ENCODE measurements around the gene SSRP1.

SSRP1 gene

DNA sequence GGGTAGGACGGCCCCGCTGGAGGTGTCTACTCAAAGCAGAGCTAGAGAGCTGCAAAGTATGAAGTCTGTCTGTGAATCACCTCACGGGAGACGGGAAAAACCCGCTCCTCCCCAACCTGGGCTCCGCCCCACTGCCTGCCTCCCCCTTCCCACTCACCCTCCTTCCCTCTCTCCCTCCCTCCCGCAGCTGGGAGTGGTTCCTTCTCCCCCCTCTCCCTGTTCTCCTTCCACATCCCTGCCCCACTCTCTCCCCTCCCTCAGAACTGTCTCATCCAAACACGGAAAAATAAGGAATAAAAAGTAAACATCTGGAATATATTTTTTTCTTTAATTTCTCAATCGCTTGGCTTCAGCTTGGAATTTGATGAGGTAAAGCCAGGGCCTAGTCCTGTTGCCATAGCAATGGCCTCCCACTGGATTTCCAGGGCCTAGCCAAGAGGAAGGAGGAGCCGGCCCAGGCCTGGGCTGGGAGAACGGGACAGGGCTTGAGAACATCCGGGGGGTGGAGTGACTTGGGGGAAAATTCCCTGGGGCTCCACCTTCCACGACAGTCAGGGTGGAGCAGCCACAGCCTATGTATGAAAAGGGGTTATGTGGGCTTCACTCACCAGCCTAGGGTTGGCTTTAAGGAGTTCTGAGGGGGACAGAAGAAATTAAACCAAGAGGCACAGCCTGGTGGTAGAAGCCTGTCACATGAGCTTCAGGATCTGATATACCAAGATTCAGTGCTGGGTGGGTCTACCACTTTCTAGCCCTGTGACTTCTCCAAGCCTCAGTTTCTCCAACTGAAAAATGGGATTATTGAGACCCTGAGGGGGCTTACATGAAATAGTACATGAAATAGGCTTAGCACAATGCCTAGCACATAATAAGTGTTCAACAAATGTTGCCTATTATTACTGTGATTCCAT is 13.2 kb downstream of the SSRP1 start:
- peaks cover 4% of the 10 kb centered on the region; the same call in 1 of the 2 replicates for H3K79me2 ChIP-seq (ENCODE audit: insufficient read depth, low read length)
- no peak overlapping the region for H3K9ac ChIP-seq (ENCODE audit: low read depth, low read length, poor library complexity, severe bottlenecking)
- no peak overlapping the region for H2AFZ ChIP-seq (ENCODE audit: low read length)
- H3K4me3 ChIP-seq (ENCODE audit: low read length, poor library complexity, severe bottlenecking) = no peak overlapping the region
- H3K4me2 ChIP-seq (ENCODE audit: low read depth, low read length, poor library complexity, severe bottlenecking) = peak overlapping the region; percentile 71
- no peaks in the 10 kb centered on the region for H3K9me2 ChIP-seq (replicated peaks; ENCODE audit: low read depth, low read length)
- H3K36me3 ChIP-seq (ENCODE audit: insufficient read depth, low read length) = peaks cover 18% of the 10 kb centered on the region; the same call in 1 of the 2 replicates
- H3K27me3 ChIP-seq (ENCODE audit: insufficient read depth, low read length, poor library complexity, severe bottlenecking) = no peaks in the 10 kb centered on the region
- H3K4me1 ChIP-seq (ENCODE audit: insufficient read depth, low read length, poor library complexity, severe bottlenecking) = peaks cover 33% of the 10 kb centered on the region
- peaks cover 5% of the 10 kb centered on the region for H4K20me1 ChIP-seq (ENCODE audit: insufficient read depth, low read length, poor library complexity, severe bottlenecking)
- TF ChIP-seq, protein P1, sequence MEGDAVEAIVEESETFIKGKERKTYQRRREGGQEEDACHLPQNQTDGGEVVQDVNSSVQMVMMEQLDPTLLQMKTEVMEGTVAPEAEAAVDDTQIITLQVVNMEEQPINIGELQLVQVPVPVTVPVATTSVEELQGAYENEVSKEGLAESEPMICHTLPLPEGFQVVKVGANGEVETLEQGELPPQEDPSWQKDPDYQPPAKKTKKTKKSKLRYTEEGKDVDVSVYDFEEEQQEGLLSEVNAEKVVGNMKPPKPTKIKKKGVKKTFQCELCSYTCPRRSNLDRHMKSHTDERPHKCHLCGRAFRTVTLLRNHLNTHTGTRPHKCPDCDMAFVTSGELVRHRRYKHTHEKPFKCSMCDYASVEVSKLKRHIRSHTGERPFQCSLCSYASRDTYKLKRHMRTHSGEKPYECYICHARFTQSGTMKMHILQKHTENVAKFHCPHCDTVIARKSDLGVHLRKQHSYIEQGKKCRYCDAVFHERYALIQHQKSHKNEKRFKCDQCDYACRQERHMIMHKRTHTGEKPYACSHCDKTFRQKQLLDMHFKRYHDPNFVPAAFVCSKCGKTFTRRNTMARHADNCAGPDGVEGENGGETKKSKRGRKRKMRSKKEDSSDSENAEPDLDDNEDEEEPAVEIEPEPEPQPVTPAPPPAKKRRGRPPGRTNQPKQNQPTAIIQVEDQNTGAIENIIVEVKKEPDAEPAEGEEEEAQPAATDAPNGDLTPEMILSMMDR (conservative IDR thresholded peaks at IDR 0.05; ENCODE audit: low read length) = no peak
- no peak for TF ChIP-seq EZH2phosphoT487 (IDR thresholded peaks at IDR 0.05; ENCODE audit: borderline replicate concordance)
- H3F3A ChIP-seq (ENCODE audit: low read depth) = no peaks in the 10 kb centered on the region
- no peaks in the 10 kb centered on the region for H3K9me3 ChIP-seq (ENCODE audit: insufficient read depth, low read depth, low read length)

DNA sequence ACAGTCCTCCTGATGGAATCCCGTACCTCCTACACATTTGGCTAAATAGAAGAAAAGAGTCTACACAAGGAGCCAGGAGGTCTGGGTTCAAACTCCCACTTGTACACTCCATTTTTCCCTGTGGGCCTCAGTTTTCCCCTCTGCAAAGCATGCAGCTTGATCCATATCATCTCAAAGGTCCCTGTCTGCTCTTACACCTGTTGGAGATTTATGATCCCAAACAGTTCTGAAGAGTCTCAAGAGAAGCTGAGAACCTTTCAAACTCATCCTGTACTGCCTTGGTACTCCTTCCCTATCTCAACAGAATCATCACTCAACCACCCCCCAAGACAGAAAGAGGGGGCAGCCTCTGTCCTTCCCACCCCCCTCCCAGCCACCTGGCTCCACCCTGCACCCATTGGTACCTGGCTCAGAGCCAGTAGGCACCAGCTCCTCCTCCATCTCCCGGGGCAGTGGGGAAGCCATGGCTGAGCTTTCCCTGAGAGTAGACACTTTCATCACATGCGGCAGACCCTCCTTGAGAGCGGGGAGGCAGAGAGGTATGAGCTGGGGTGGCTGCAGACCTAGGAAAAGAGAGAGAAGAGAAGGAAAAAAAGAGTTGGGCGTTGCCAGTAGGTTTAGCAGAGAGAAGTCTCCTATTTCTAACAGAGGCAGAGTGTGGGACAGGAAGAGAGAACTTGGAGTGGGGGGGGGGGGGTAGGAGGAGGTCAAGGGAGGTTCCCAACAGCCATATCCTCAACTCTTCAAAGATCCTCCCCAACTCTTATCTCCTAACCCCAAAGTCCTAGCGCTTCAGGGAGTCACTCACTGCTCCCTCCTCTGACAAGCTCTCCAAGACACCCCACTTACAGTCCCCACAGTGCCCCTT is 14.1 kb downstream of the SSRP1 start:
- H3K4me3 ChIP-seq (ENCODE audit: low read length, poor library complexity, severe bottlenecking) = no peak overlapping the region
- H3K9ac ChIP-seq (ENCODE audit: low read depth, low read length, poor library complexity, severe bottlenecking) = no peak overlapping the region
- H3K36me3 ChIP-seq (ENCODE audit: insufficient read depth, low read length) = peaks cover 11% of the 10 kb centered on the region; the same call in 1 of the 2 replicates
- H3K9me3 ChIP-seq (ENCODE audit: insufficient read depth, low read depth, low read length) = no peaks in the 10 kb centered on the region
- H3F3A ChIP-seq (ENCODE audit: low read depth) = no peaks in the 10 kb centered on the region
- H3K4me2 ChIP-seq (ENCODE audit: low read depth, low read length, poor library complexity, severe bottlenecking) = peak overlapping the region; percentile 48
- no peak overlapping the region for H2AFZ ChIP-seq (ENCODE audit: low read length)
- no peaks in the 10 kb centered on the region for H3K27me3 ChIP-seq (ENCODE audit: insufficient read depth, low read length, poor library complexity, severe bottlenecking)
- H3K9me2 ChIP-seq (replicated peaks; ENCODE audit: low read depth, low read length) = no peaks in the 10 kb centered on the region
- H3K4me1 ChIP-seq (ENCODE audit: insufficient read depth, low read length, poor library complexity, severe bottlenecking) = peaks cover 33% of the 10 kb centered on the region
- H4K20me1 ChIP-seq (ENCODE audit: insufficient read depth, low read length, poor library complexity, severe bottlenecking) = peaks cover 5% of the 10 kb centered on the region
- peaks cover 4% of the 10 kb centered on the region; the same call in 1 of the 2 replicates for H3K79me2 ChIP-seq (ENCODE audit: insufficient read depth, low read length)
- TF ChIP-seq, protein P1 (conservative IDR thresholded peaks at IDR 0.05; ENCODE audit: low read length) = no peak
- no peak for TF ChIP-seq EZH2phosphoT487 (IDR thresholded peaks at IDR 0.05; ENCODE audit: borderline replicate concordance)

DNA sequence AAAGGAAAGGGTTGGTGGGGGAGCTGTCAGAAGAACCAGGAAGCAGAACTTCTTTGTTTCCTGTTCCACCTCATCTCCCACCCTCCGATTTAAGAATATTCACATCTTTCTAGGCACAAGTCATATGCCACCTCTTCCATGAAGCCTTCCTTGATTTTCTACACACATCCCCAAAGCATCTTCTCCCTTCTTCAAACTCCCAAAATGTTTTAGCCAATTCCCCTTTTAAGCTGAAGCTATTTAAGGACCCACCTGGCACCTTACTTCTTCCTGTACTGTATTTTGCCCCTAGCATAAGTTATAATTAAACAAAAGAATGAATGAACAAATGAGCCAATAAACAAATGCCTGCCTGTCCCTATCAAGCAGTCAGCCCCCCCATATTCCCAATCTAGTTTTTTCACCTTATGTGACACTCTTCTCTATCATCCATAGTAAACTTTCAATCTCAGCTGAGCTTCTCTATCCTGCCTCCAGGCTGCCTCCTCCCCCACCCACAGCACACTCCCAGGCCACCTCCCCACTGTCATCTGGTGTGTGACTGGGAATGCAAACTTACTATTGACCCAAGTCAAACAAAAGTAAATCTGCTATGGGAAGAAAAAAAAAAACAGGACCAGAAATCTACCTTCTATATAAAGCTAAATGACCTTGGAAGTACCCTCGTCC is 14.8 kb downstream of the SSRP1 start:
- Histone ChIP-seq H3K9ac (ENCODE audit: low read depth, low read length, poor library complexity, severe bottlenecking) (no peak overlapping the region), H3K4me2 (ENCODE audit: low read depth, low read length, poor library complexity, severe bottlenecking) (no peak overlapping the region), H3K4me3 (ENCODE audit: low read length, poor library complexity, severe bottlenecking) (no peak overlapping the region), H3K9me3 (ENCODE audit: insufficient read depth, low read depth, low read length) (no peaks in the 10 kb centered on the region), H2AFZ (ENCODE audit: low read length) (no peak overlapping the region), H3K36me3 (ENCODE audit: insufficient read depth, low read length) (peaks cover 5% of the 10 kb centered on the region; the same call in 1 of the 2 replicates), H4K20me1 (ENCODE audit: insufficient read depth, low read length, poor library complexity, severe bottlenecking) (peaks cover 5% of the 10 kb centered on the region), H3K4me1 (ENCODE audit: insufficient read depth, low read length, poor library complexity, severe bottlenecking) (peaks cover 33% of the 10 kb centered on the region), H3F3A (ENCODE audit: low read depth) (no peaks in the 10 kb centered on the region), H3K79me2 (ENCODE audit: insufficient read depth, low read length) (peaks cover 4% of the 10 kb centered on the region; the same call in 1 of the 2 replicates), H3K27me3 (ENCODE audit: insufficient read depth, low read length, poor library complexity, severe bottlenecking) (no peaks in the 10 kb centered on the region), H3K9me2 (replicated peaks; ENCODE audit: low read depth, low read length) (no peaks in the 10 kb centered on the region)
- TF ChIP-seq, protein P1 (conservative IDR thresholded peaks at IDR 0.05; ENCODE audit: low read length) = no peak
- TF ChIP-seq EZH2phosphoT487 (IDR thresholded peaks at IDR 0.05; ENCODE audit: borderline replicate concordance) = no peak

All from Loucy (cell line).